KG1 (cell line): Measurements from ENCODE around the gene SLC24A5.

Source experiments
- DNase-seq: peaks from one replicate; lab custom pipeline; 2025; lab: John Stamatoyannopoulos, UW

The SLC24A5 gene

DNA sequence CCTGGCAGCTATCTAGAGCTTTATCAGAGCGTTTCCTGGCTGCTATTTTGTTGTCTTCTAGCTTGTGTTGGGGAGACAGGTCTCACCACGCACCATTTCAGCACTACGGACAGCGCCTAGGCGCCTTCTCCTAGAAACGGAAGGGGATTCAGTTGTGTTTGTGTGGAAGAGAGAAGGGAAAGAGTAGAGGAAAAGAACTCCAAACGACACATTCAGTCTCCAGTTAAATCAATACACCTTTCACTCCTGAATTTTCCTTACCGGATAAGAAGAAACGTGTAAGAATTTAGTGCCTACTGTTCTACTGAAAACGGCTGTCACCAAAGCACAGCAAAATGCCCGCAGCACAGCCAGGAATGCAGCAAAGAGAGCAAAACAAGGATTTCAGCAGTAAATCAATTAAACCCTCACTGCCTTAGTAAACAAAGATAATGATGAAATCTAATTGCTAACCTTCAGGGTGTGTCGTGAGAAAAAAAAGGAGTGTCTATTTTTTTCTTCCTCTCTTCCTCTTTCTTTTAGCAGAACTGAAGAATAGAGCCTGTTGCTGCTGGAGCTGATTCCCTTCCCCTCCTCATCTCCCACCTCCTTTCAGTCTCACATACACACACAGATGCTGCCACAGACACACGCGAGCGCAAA lies 70.3 kb downstream of the SLC24A5 start:
- DNase-seq, result no peak

DNA sequence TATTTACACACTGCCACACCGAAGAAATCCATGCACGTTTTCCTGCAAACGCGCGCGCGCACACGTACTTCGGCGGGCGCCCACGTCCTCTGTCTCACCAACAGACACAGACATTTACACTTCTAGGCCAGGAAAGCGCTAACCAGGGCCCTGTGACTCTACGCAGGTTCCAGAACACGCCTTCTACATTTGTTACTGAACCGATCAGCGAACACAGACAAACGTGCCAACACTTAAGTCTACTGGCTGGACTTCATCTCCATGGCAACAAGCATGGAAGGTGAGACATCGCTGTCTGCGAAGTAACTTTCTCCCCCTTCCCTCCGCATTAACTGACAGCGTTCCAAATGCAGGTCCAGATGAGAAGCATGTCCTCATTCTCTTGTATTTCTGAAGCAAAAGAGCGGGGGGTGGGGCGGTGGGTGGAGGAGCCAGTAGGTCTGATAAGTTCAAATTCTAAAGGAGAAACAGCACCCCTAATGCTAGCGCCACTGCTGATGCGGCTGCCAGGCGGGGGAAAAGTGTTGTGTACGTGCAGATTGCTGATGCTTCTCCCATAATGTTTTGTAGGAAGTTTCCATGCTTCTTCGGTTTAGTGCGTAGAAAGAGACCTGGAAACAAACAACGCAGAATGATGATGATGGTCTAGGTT lies 70.9 kb downstream of the SLC24A5 start, which contains the start of gene CTXN2:
TSS of gene CTXN2 (plus strand) at position 92 of the 652 bp plus-strand sequence. CDS start 9,636 bp downstream, outside the sequence.
- no peak for DNase-seq
